Middle frontal gyrus (tissue), 1 donor: ENCODE data around the gene EFNB3.

Experiments
- DNase-seq: peaks from one replicate; pipeline ENCODE4 v3.0.0-alpha.2; 2015; ENCODE audit warnings: low spot score; ENCODE audit errors: extremely low spot score

The EFNB3 gene

GRCh38 chr17:7697828-7698588 is 7.0 kb upstream of the EFNB3 start:
- no peak for DNase-seq

- DNase-seq: no peak
Measured at GRCh38 chr17:7700510-7700909, 4.5 kb upstream of the EFNB3 start.

GRCh38 chr17:7701681-7702080 is 3.3 kb upstream of the EFNB3 start:
- DNase-seq: no peak

GRCh38 chr17:7702776-7703175 is 2.2 kb upstream of the EFNB3 start:
- no peak for DNase-seq

GRCh38 chr17:7703584-7704479 is 1.2 kb upstream of the EFNB3 start:
- no peak for DNase-seq

- DNase-seq: no peak
Measured at GRCh38 chr17:7705269-7706255, 560 bp downstream of the EFNB3 start.

GRCh38 chr17:7706631-7707354 is 1.8 kb downstream of the EFNB3 start:
- DNase-seq: no peak

GRCh38 chr17:7707446-7707845 is 2.4 kb downstream of the EFNB3 start:
- DNase-seq: no peak

GRCh38 chr17:7707858-7708750 is 3.1 kb downstream of the EFNB3 start:
- DNase-seq: no peak

- DNase-seq: no peak
Measured at GRCh38 chr17:7709031-7709430, 4.0 kb downstream of the EFNB3 start.

GRCh38 chr17:7710301-7710700 is 5.3 kb downstream of the EFNB3 start:
- no peak for DNase-seq

GRCh38 chr17:7711051-7711755 is 6.2 kb downstream of the EFNB3 start:
- no peak for DNase-seq

- no peak for DNase-seq
Measured at GRCh38 chr17:7712111-7712771, 7.2 kb downstream of the EFNB3 start.

- DNase-seq: no peak
Measured at GRCh38 chr17:7713782-7714181, 8.8 kb downstream of the EFNB3 start.

- DNase-seq: no peak
Measured at GRCh38 chr17:7714721-7715594, 10.0 kb downstream of the EFNB3 start.

GRCh38 chr17:7715936-7716886 is 11.2 kb downstream of the EFNB3 start:
- DNase-seq: no peak
